SU-DHL-6 (cell line): ENCODE measurements around the gene ZNF805.

Experiments
- CTCF ChIP-seq: fragments of 200-600 bp; sonication (generic); IDR thresholded peaks from one replicate; pipeline ENCODE4 v1.5.1; 2017; ENCODE audit warnings: antibody characterized with exemption, mild to moderate bottlenecking, low read length, moderate library complexity; ENCODE audit not compliant: insufficient read depth, poor library complexity, severe bottlenecking
- EZH2phosphoT487 ChIP-seq: fragments of 200-600 bp; sonication (generic), shearing (Covaris generic); conservative IDR thresholded peaks from 2 replicates; pipeline ENCODE4 v1.6.1; 2018; ENCODE audit warnings: mild to moderate bottlenecking, antibody characterized with exemption, low read length, moderate library complexity, mixed read lengths

GRCh38 chr19:57290970-57291369 is 50.5 kb downstream of the ZNF805 start:
- TF ChIP-seq CTCF (no peak), EZH2phosphoT487 (no peak)
